Thoracic aorta (tissue), 2 donors: Measurements from ENCODE around the gene COL1A1. TPM values are rescaled to one million over a fixed set of nuclear protein-coding genes. Genes with fewer than 3 reads are reported as not detected.

Experiments
- ATAC-seq: fragments of 150-250 bp; one replicate; pipeline ENCODE4 v1.8.0; 2017; ENCODE audit warnings: low read depth; ENCODE audit not compliant: insufficient number of reproducible peaks, low FRiP score
- DNase-seq: peaks from one replicate; pipeline ENCODE4 v3.0.0-alpha.2; 2020; ENCODE audit warnings: low spot score
- H3K27ac ChIP-seq, 2 donors: fragments of 200-600 bp; sonication (generic); 1 replicate in 1 of 2; 2 replicates in 1 of 2; pipeline ENCODE4 v1.5.1; 2016; ENCODE audit warnings: mild to moderate bottlenecking in 2 of 2, moderate library complexity in 2 of 2
- H3K27me3 ChIP-seq: fragments of 200-600 bp; sonication (generic); replicated peaks from 2 replicates; pipeline ENCODE4 v1.6.0; 2016; ENCODE audit warnings: mild to moderate bottlenecking; ENCODE audit not compliant: insufficient read depth
- H3K36me3 ChIP-seq: fragments of 200-600 bp; sonication (generic); one replicate; pipeline ENCODE4 v1.5.1; 2016
- H3K4me1 ChIP-seq, 2 donors: fragments of 200-600 bp; sonication (generic); 1 replicate in 1 of 2; 2 replicates in 1 of 2; pipeline versions ENCODE4 v1.5.1 to v1.6.0; 2016; ENCODE audit warnings: low read depth in 2 of 2, mild to moderate bottlenecking in 1 of 2; ENCODE audit not compliant: control insufficient read depth in 1 of 2
- H3K4me3 ChIP-seq: fragments of 200-600 bp; sonication (generic); 2 replicates; pipeline ENCODE4 v1.5.1; 2016; ENCODE audit warnings: mild to moderate bottlenecking
- H3K9me3 ChIP-seq: fragments of 200-600 bp; sonication (generic); 2 replicates; pipeline ENCODE4 v1.5.1; 2016
- CTCF ChIP-seq: fragments of 200-600 bp; sonication (generic); IDR thresholded peaks from one replicate; pipeline ENCODE4 v1.5.1; 2019; ENCODE audit warnings: antibody characterized with exemption
- total RNA-seq, 2 donors: library from RNA; depleted of rRNA; stranded (reverse); fragments of >200 nt; gene quantifications; one replicate each; pipeline versions ENCODE4 v1.1.0 to v1.2.3, GENCODE V29; 2016

COL1A1 gene
- total RNA-seq, 2 donors from 2014 or later, result 261 to 270 TPM

- ATAC-seq (no peak), DNase-seq (no peak)
- Histone ChIP-seq H3K9me3 (no peaks in the 10 kb centered on the region), H3K27ac (no peak overlapping the region), H3K36me3 (no peaks in the 10 kb centered on the region), H3K4me3 (no peak overlapping the region), H3K4me1 (peaks cover 35 to 69% of the 10 kb centered on the region in 2 donors), H3K27me3 (no peaks in the 10 kb centered on the region)
- TF ChIP-seq CTCF, result no peak
Observed at GRCh38 chr17:50213026-50214022, 11.9 kb upstream of the COL1A1 start.

GRCh38 chr17:50212121-50212843 lies 10.9 kb upstream of the COL1A1 start:
- peak overlapping the region; percentile 56 to 98 for H3K27ac ChIP-seq
- peaks cover 33 to 69% of the 10 kb centered on the region in 2 donors for H3K4me1 ChIP-seq
- no peak overlapping the region for H3K4me3 ChIP-seq
- no peaks in the 10 kb centered on the region for H3K27me3 ChIP-seq
- ATAC-seq (no peak), DNase-seq (no peak)
- TF ChIP-seq CTCF, result no peak
- no peaks in the 10 kb centered on the region for H3K36me3 ChIP-seq
- no peaks in the 10 kb centered on the region for H3K9me3 ChIP-seq

- Histone ChIP-seq H3K36me3 (no peaks in the 10 kb centered on the region), H3K27ac (peak overlapping the region; percentile 98), H3K9me3 (no peaks in the 10 kb centered on the region), H3K4me1 (peaks cover 40 to 76% of the 10 kb centered on the region in 2 donors), H3K4me3 (no peak overlapping the region), H3K27me3 (no peaks in the 10 kb centered on the region)
- no peak for TF ChIP-seq CTCF
- DNase-seq (no peak), ATAC-seq (no peak)
Observed at GRCh38 chr17:50211249-50212120, 10.1 kb upstream of the COL1A1 start.

- DNase-seq, result peak; percentile 54
- Histone ChIP-seq H3K4me1 (peaks cover 40 to 84% of the 10 kb centered on the region in 2 donors), H3K9me3 (no peaks in the 10 kb centered on the region), H3K27ac (peak overlapping the region; percentile 98), H3K4me3 (peak overlapping the region; percentile 37), H3K36me3 (no peaks in the 10 kb centered on the region), H3K27me3 (no peaks in the 10 kb centered on the region)
- peak; percentile 45 for ATAC-seq
- no peak for TF ChIP-seq CTCF
Observed at GRCh38 chr17:50210240-50211225, 9.1 kb upstream of the COL1A1 start.
